ENCODE results near the gene CPSF2. TPM values are rescaled to one million over a fixed set of nuclear protein-coding genes. Genes with fewer than 3 reads are reported as not detected.

The CPSF2 gene
- total RNA-seq, 1 donor from 2014 or later = 120 TPM

GRCh38 chr14:92122351-92122677, 545 bp downstream of the CPSF2 start:
- Mint-ChIP-seq H3K36me3 (ENCODE audit: low read depth) (peaks cover 49% of the 10 kb centered on the region), H3K27ac (peak overlapping the region; percentile 100), H3K4me1 (peaks cover 36% of the 10 kb centered on the region), H3K27me3 (no peaks in the 10 kb centered on the region), H3K9me3 (no peaks in the 10 kb centered on the region), H3K4me3 (peak overlapping the region; percentile 98)
- intact Hi-C loops (cut with micrococcal nuclease) = loop anchor here (5.0 to 10.0 kb wide), 4 partner anchors 80 to 552 kb away; partner anchors contain the start of gene TRIP11
- no peak for DNase-seq

GRCh38 chr14:92122761-92123160, 992 bp downstream of the CPSF2 start:
- Mint-ChIP-seq H3K9me3 (no peaks in the 10 kb centered on the region), H3K36me3 (ENCODE audit: low read depth) (peaks cover 51% of the 10 kb centered on the region), H3K4me3 (peak overlapping the region; percentile 98), H3K27me3 (no peaks in the 10 kb centered on the region), H3K4me1 (peaks cover 39% of the 10 kb centered on the region), H3K27ac (peak overlapping the region; percentile 100)
- no peak for DNase-seq
- intact Hi-C loops (cut with micrococcal nuclease) = loop anchor here (5.0 to 10.0 kb wide), 4 partner anchors 80 to 552 kb away; partner anchors contain the start of gene TRIP11

GRCh38 chr14:92134456-92134855, 12.7 kb downstream of the CPSF2 start:
- peak; percentile 6 for DNase-seq
- Mint-ChIP-seq H3K27me3 (no peaks in the 10 kb centered on the region), H3K4me1 (peaks cover 5% of the 10 kb centered on the region), H3K36me3 (ENCODE audit: low read depth) (peaks cover 43% of the 10 kb centered on the region), H3K27ac (no peak overlapping the region), H3K4me3 (no peak overlapping the region), H3K9me3 (no peaks in the 10 kb centered on the region)
- intact Hi-C loops (cut with micrococcal nuclease) = no loop called here

- Mint-ChIP-seq H3K4me3 (no peak overlapping the region), H3K27me3 (no peaks in the 10 kb centered on the region), H3K27ac (no peak overlapping the region), H3K36me3 (ENCODE audit: low read depth) (peaks cover 38% of the 10 kb centered on the region), H3K4me1 (peaks cover 2% of the 10 kb centered on the region), H3K9me3 (no peaks in the 10 kb centered on the region)
- peak; percentile 47 for DNase-seq
- intact Hi-C loops (cut with micrococcal nuclease) = no loop called here
Observed at GRCh38 chr14:92135269-92135668, 13.5 kb downstream of the CPSF2 start.

GRCh38 chr14:92143309-92143708, 21.5 kb downstream of the CPSF2 start:
- peaks cover 12% of the 10 kb centered on the region for H3K4me1 Mint-ChIP-seq
- H3K36me3 Mint-ChIP-seq (ENCODE audit: low read depth) = peaks cover 58% of the 10 kb centered on the region
- no peak overlapping the region for H3K4me3 Mint-ChIP-seq
- H3K27ac Mint-ChIP-seq = no peak overlapping the region
- H3K27me3 Mint-ChIP-seq = no peaks in the 10 kb centered on the region
- H3K9me3 Mint-ChIP-seq = no peaks in the 10 kb centered on the region
- no peak for DNase-seq
- intact Hi-C loops (cut with micrococcal nuclease) = no loop called here

GRCh38 chr14:92143962-92144361, 22.2 kb downstream of the CPSF2 start:
- Mint-ChIP-seq H3K27me3 (no peaks in the 10 kb centered on the region), H3K4me1 (peaks cover 12% of the 10 kb centered on the region), H3K36me3 (ENCODE audit: low read depth) (peaks cover 55% of the 10 kb centered on the region), H3K27ac (no peak overlapping the region), H3K9me3 (no peaks in the 10 kb centered on the region), H3K4me3 (no peak overlapping the region)
- DNase-seq = no peak
- intact Hi-C loops (cut with micrococcal nuclease) = no loop called here

GRCh38 chr14:92144708-92145107, 22.9 kb downstream of the CPSF2 start:
- Mint-ChIP-seq H3K9me3 (no peaks in the 10 kb centered on the region), H3K27ac (no peak overlapping the region), H3K27me3 (no peaks in the 10 kb centered on the region), H3K4me1 (peaks cover 12% of the 10 kb centered on the region), H3K36me3 (ENCODE audit: low read depth) (peaks cover 60% of the 10 kb centered on the region), H3K4me3 (no peak overlapping the region)
- DNase-seq = no peak
- intact Hi-C loops (cut with micrococcal nuclease) = no loop called here

- no peak overlapping the region for H3K27ac Mint-ChIP-seq
- peaks cover 51% of the 10 kb centered on the region for H3K36me3 Mint-ChIP-seq (ENCODE audit: low read depth)
- no peak overlapping the region for H3K4me3 Mint-ChIP-seq
- no peaks in the 10 kb centered on the region for H3K27me3 Mint-ChIP-seq
- H3K4me1 Mint-ChIP-seq = peaks cover 8% of the 10 kb centered on the region
- no peaks in the 10 kb centered on the region for H3K9me3 Mint-ChIP-seq
- intact Hi-C loops (cut with micrococcal nuclease) = no loop called here
- DNase-seq = no peak
Observed at GRCh38 chr14:92153581-92153980, 31.8 kb downstream of the CPSF2 start.

- Mint-ChIP-seq H3K9me3 (no peaks in the 10 kb centered on the region), H3K27me3 (no peaks in the 10 kb centered on the region), H3K4me1 (peaks cover 8% of the 10 kb centered on the region), H3K4me3 (no peak overlapping the region), H3K27ac (no peak overlapping the region), H3K36me3 (ENCODE audit: low read depth) (peaks cover 51% of the 10 kb centered on the region)
- intact Hi-C loops (cut with micrococcal nuclease) = no loop called here
- no peak for DNase-seq
Observed at GRCh38 chr14:92154283-92154942, 32.6 kb downstream of the CPSF2 start.

- H3K36me3 Mint-ChIP-seq (ENCODE audit: low read depth) = peaks cover 74% of the 10 kb centered on the region
- no peak overlapping the region for H3K4me3 Mint-ChIP-seq
- H3K27ac Mint-ChIP-seq = peak overlapping the region; percentile 25
- no peak for DNase-seq
- H3K4me1 Mint-ChIP-seq = peaks cover 9% of the 10 kb centered on the region
- peaks cover 5% of the 10 kb centered on the region for H3K9me3 Mint-ChIP-seq
- no peaks in the 10 kb centered on the region for H3K27me3 Mint-ChIP-seq
- intact Hi-C loops (cut with micrococcal nuclease) = no loop called here
Observed at GRCh38 chr14:92160619-92161018, 38.9 kb downstream of the CPSF2 start.

- DNase-seq = no peak
- H3K27ac Mint-ChIP-seq = no peak overlapping the region
- peaks cover 5% of the 10 kb centered on the region for H3K9me3 Mint-ChIP-seq
- no peaks in the 10 kb centered on the region for H3K27me3 Mint-ChIP-seq
- intact Hi-C loops (cut with micrococcal nuclease) = no loop called here
- no peak overlapping the region for H3K4me3 Mint-ChIP-seq
- H3K4me1 Mint-ChIP-seq = peaks cover 9% of the 10 kb centered on the region
- H3K36me3 Mint-ChIP-seq (ENCODE audit: low read depth) = peaks cover 70% of the 10 kb centered on the region
Observed at GRCh38 chr14:92161521-92161920, 39.8 kb downstream of the CPSF2 start.

- H3K4me3 Mint-ChIP-seq = no peak overlapping the region
- no peak overlapping the region for H3K27ac Mint-ChIP-seq
- no peaks in the 10 kb centered on the region for H3K27me3 Mint-ChIP-seq
- intact Hi-C loops (cut with micrococcal nuclease) = no loop called here
- H3K9me3 Mint-ChIP-seq = peaks cover 5% of the 10 kb centered on the region
- peaks cover 59% of the 10 kb centered on the region for H3K36me3 Mint-ChIP-seq (ENCODE audit: low read depth)
- H3K4me1 Mint-ChIP-seq = peaks cover 4% of the 10 kb centered on the region
- DNase-seq = no peak
Observed at GRCh38 chr14:92164958-92165357, 43.2 kb downstream of the CPSF2 start.

- Mint-ChIP-seq H3K36me3 (ENCODE audit: low read depth) (peaks cover 5% of the 10 kb centered on the region), H3K27ac (no peak overlapping the region), H3K9me3 (no peaks in the 10 kb centered on the region), H3K4me1 (no peaks in the 10 kb centered on the region), H3K27me3 (no peaks in the 10 kb centered on the region), H3K4me3 (no peak overlapping the region)
- DNase-seq = no peak
- intact Hi-C loops (cut with micrococcal nuclease) = no loop called here
Observed at GRCh38 chr14:92173668-92174067, 51.9 kb downstream of the CPSF2 start.

- Mint-ChIP-seq H3K27me3 (no peaks in the 10 kb centered on the region), H3K9me3 (peaks cover 12% of the 10 kb centered on the region), H3K4me1 (no peaks in the 10 kb centered on the region), H3K36me3 (ENCODE audit: low read depth) (no peaks in the 10 kb centered on the region), H3K4me3 (no peak overlapping the region), H3K27ac (no peak overlapping the region)
- DNase-seq = no peak
- intact Hi-C loops (cut with micrococcal nuclease) = no loop called here
Observed at GRCh38 chr14:92175811-92176210, 54.0 kb downstream of the CPSF2 start.

- intact Hi-C loops (cut with micrococcal nuclease) = no loop called here
- Mint-ChIP-seq H3K9me3 (peaks cover 12% of the 10 kb centered on the region), H3K4me1 (no peaks in the 10 kb centered on the region), H3K36me3 (ENCODE audit: low read depth) (no peaks in the 10 kb centered on the region), H3K27ac (no peak overlapping the region), H3K27me3 (no peaks in the 10 kb centered on the region), H3K4me3 (no peak overlapping the region)
- no peak for DNase-seq
Observed at GRCh38 chr14:92176476-92176875, 54.7 kb downstream of the CPSF2 start.

Measured in activated CD4-positive, alpha-beta T cell treated with anti-CD3 and anti-CD28 coated beads, Interleukin-2, amount 10 ng/mL, durations not matched to agents 24 days and 14 days (primary cell).